Mucosa of descending colon (tissue), 3 donors: ENCODE measurements around the gene PIGU. TPM values are rescaled to one million over a fixed set of nuclear protein-coding genes. Genes with fewer than 3 reads are reported as not detected.
"Not testable (repeated sequence)": the region's sequence is repeated elsewhere in the genome, so short reads cannot be mapped to it uniquely, and the experiment has no call there.

Experiments used
- ATAC-seq: fragments of 200-7000 bp; cut with Tn5 transposase; one replicate; pipeline ENCODE4 v1.9.1; 2020; ENCODE audit warnings: mild to moderate bottlenecking, moderate library complexity
- DNase-seq, 3 donors: peaks; one replicate each; pipeline ENCODE4 v3.0.0-alpha.2; 2020
- H3K36me3 ChIP-seq: fragments of 200-600 bp; one replicate; pipeline ENCODE4 v1.8.0; 2021; ENCODE audit warnings: low read depth, mild to moderate bottlenecking
- H3K4me1 ChIP-seq: fragments of 200-600 bp; one replicate; pipeline ENCODE4 v1.8.0; 2021; ENCODE audit warnings: low read depth, mild to moderate bottlenecking
- H3K4me3 ChIP-seq: fragments of 200-600 bp; one replicate; pipeline ENCODE4 v1.8.0; 2021; ENCODE audit warnings: mild to moderate bottlenecking
- H3K9me3 ChIP-seq: fragments of 200-600 bp; one replicate; pipeline ENCODE4 v1.8.0; 2021; ENCODE audit warnings: mild to moderate bottlenecking
- intact Hi-C, 2 donors: fragments of 100-400 bp; cut with DNase I in 1 of 2; cut with micrococcal nuclease in 1 of 2; formaldehyde crosslinking; loops; one replicate each; pipeline versions ENCODE4 v1.11.0 to v1.11.1; 2022; cut with DNase I, micrococcal nuclease
- long read RNA-seq, 2 donors: library from polyadenylated mRNA; unstranded; transcript quantifications; one replicate each; pipeline ENCODE4 v2.0.0, GENCODE V29; 2019 to 2021
- total RNA-seq, 3 donors: library from RNA; stranded (reverse); fragmentation: NEBNext Ultra II Directional in 2 of 3; extraction: Animal tissue kit (Norgen Biotek cat#: 25700) in 2 of 3; gene quantifications; one replicate each; pipeline versions ENCODE4 v1.2.1 to v1.2.4, GENCODE V29; 2021 to 2023
- TF ChIP-seq, protein P1 (sequence below): fragments of 200-600 bp; IDR thresholded peaks from one replicate; pipeline ENCODE4 v1.8.0; 2022; ENCODE audit warnings: antibody characterized with exemption, mild to moderate bottlenecking
- donor health status: DM: no; HTN: no; CAD: no; lungs with moderate emphysema.
- donor health status: DM: no; HTN: no; CAD: no.
- donor health status: DM: no; HTN: yes; CAD: no.

Gene PIGU, protein sequence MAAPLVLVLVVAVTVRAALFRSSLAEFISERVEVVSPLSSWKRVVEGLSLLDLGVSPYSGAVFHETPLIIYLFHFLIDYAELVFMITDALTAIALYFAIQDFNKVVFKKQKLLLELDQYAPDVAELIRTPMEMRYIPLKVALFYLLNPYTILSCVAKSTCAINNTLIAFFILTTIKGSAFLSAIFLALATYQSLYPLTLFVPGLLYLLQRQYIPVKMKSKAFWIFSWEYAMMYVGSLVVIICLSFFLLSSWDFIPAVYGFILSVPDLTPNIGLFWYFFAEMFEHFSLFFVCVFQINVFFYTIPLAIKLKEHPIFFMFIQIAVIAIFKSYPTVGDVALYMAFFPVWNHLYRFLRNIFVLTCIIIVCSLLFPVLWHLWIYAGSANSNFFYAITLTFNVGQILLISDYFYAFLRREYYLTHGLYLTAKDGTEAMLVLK
- total RNA-seq: 10 to 100 TPM; 14.4 to 26.3 (median 24.3) TPM
- long read RNA-seq, donor 1, transcript PIGU-201 (12 exons, 1,632 nt): major isoform, 8 of 11 reads
- long read RNA-seq, donor 1, partial matches to known transcripts: 0 of 11 reads
- long read RNA-seq, donor 1, other reads (novel, unspliced or antisense): 2 of 11 reads
- long read RNA-seq, donor 2, transcript PIGU-201 (12 exons, 1,632 nt): major isoform, 8 of 14 reads
- long read RNA-seq, donor 2, partial matches to known transcripts: 1 of 14 reads
- long read RNA-seq, donor 2, other reads (novel, unspliced or antisense): 5 of 14 reads

DNA sequence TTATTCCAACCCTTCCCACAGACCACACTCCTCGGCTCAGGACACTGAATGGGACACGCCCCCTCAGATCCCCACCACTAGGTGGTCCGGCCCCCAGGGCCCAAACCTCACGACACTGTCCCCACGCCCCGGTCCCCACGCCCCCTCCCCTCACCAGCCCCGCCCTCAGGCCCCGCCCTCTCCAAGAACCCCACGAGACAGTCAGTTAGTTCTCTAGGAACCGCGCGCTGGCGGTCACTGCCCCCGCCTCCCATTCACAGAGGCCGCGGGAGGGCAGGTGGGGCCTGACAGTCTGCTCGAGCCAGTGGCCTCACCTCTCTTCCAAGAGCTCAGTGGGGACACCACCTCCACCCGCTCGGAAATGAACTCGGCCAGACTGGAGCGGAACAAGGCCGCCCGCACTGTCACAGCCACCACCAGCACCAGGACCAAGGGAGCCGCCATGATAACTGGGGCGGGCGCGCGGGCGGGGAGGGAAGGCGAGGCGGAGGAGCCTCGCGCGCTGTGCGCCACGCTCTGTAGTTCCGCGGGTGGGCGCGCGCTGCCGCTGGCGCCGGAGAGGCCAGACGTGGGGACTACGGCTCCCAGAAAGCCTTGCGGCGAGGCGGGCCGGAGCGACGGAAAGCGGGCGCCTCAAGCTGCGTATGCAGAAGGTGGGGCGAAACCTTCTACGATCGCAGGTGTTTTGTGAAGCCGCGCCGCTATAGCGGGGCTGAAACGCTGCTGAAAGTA, at the start of gene PIGU:
TSS of gene PIGU (minus strand) at position 451 of the 732 bp plus-strand sequence. CDS start at position 444, 7 bp downstream.
- H3K4me1 ChIP-seq: peaks cover 8% of the 10 kb centered on the region
- ATAC-seq (peak; percentile 99), DNase-seq (peak; percentile 96 to 98 (median 98))
- H3K36me3 ChIP-seq: no peaks in the 10 kb centered on the region
- intact Hi-C loops: no loop called here
- peak within 1 kb of the TSS; percentile 67 for H3K4me3 ChIP-seq
- TF ChIP-seq, protein P1, sequence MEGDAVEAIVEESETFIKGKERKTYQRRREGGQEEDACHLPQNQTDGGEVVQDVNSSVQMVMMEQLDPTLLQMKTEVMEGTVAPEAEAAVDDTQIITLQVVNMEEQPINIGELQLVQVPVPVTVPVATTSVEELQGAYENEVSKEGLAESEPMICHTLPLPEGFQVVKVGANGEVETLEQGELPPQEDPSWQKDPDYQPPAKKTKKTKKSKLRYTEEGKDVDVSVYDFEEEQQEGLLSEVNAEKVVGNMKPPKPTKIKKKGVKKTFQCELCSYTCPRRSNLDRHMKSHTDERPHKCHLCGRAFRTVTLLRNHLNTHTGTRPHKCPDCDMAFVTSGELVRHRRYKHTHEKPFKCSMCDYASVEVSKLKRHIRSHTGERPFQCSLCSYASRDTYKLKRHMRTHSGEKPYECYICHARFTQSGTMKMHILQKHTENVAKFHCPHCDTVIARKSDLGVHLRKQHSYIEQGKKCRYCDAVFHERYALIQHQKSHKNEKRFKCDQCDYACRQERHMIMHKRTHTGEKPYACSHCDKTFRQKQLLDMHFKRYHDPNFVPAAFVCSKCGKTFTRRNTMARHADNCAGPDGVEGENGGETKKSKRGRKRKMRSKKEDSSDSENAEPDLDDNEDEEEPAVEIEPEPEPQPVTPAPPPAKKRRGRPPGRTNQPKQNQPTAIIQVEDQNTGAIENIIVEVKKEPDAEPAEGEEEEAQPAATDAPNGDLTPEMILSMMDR: peak; percentile 61
- H3K9me3 ChIP-seq: no peaks in the 10 kb centered on the region

DNA sequence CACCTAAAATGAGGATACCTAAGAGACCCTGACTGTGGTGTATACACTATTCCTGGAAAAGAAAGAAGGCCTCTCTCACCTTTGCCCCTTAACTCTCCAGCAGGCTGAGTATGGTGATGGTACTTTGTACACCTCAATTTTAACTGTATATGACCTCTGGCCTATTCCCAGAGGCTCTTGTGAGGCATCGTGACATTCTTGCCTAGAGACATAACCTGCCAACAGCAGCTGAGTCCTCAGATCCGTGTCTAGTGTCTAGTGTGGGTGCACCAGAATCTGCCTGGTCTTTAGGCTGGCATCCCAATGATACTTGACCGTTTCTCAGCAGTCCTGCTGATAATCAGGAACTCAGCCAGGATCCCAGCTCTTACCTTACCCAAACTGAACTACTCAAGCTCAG, 47.3 kb upstream of the PIGU start:
- ATAC-seq (no peak), DNase-seq (no peak)
- H3K4me3 ChIP-seq: no peak overlapping the region
- peaks cover 5% of the 10 kb centered on the region for H3K36me3 ChIP-seq
- H3K4me1 ChIP-seq: no peaks in the 10 kb centered on the region
- intact Hi-C loops: no loop called here
- TF ChIP-seq, protein P1: no peak
- no peaks in the 10 kb centered on the region for H3K9me3 ChIP-seq

DNA sequence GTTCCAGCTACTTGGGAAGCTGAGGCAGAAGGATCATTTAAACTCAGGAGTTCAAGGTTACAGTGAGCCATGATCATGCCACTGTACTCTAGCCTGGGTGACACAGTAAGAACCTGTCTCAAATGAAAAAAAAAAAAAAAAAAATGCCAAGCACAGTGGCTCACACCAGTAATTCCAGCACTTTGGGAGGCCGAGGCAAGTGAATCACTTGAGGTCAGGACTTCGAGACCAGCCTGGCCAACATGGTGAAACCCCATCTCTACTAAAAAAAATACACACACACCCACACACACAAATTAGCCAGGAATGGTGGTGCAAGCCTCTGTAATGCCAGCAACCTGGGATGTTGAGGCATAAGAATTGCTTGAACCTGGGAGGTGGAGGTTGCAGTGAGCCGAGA, 45.7 kb upstream of the PIGU start:
- intact Hi-C loops, H3K9me3 ChIP-seq, ATAC-seq, H3K4me3 ChIP-seq, DNase-seq, H3K4me1 ChIP-seq, H3K36me3 ChIP-seq: not testable (repeated sequence)

DNA sequence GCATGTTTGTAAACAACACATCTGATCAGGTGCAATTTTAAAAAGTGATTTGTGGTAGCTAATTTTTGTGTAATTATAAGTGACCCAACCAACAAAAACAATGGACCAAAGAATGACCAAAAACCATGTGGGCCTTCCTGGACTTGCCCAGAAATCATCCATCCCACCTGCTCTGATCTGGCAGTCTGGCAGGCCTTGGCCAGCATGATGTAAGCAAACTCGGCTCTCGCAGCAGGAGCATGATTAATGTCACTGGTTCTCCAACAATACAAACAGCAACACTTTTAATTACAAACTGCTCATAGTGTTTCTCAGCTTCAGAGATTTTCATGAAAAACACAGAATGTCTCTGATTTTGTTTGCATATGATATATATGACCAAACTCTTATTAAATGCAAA, 43.4 kb upstream of the PIGU start:
- no peaks in the 10 kb centered on the region for H3K4me1 ChIP-seq
- TF ChIP-seq, protein P1: no peak
- intact Hi-C loops: no loop called here
- no peaks in the 10 kb centered on the region for H3K36me3 ChIP-seq
- H3K9me3 ChIP-seq: no peaks in the 10 kb centered on the region
- no peak overlapping the region for H3K4me3 ChIP-seq
- ATAC-seq: no peak
- DNase-seq: no peak

DNA sequence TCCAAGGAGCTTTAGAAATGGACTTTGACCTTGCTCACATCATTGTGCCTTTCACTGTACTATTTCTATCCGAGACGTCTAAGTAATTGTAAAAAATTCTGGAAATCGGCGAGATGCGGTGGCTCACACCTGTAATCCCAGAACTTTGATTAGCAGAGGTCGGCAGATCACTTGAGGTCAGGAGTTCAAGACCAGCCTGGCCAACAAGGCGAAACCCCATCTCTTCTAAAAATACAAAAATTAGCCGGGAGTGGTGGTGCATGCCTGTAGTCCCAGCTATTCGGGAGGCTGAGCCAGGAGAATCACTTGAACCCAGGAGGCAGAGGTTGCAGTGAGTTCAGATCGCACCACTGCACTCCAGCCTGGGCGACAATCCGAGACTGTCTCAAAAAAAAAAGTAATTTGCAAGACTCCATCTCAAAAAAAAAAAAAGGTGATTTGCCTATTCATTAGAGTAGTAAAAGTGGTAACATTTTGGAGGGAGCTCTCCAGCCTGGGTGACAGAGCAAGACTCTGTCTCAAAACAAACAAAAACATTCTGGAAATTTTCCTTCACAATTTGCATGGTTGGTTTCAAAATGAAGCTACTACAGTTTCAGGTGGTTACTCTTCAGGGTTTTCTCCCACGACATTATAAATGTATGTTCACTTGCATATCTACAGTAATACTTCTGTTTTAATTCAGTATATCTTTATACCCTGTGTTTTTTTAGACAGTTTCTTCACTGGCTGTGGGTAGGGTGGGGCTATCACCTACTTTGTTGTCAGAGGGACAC, 42.5 kb upstream of the PIGU start:
- H3K36me3 ChIP-seq, H3K4me1 ChIP-seq, H3K4me3 ChIP-seq, H3K9me3 ChIP-seq, intact Hi-C loops, ATAC-seq, DNase-seq: not testable (repeated sequence)
